Activated naive CD8-positive, alpha-beta T cell treated with anti-CD3 and anti-CD28 coated beads, Interleukin-2, amount 10 ng/mL, durations not matched to agents 7 days and 5 days (primary cell): ENCODE data around the gene NGDN. TPM values are rescaled to one million over a fixed set of nuclear protein-coding genes. Genes with fewer than 3 reads are reported as not detected.

ENCODE experiments used
- ATAC-seq: fragments of 150-1000 bp; cut with Tn5 transposase; one replicate; pipeline ENCODE4 v1.10.0; 2021; ENCODE audit warnings: low read depth, moderate library complexity
- POLR2A ChIA-PET: fragments of 350-600 bp; sonication (Branson Sonifier 250); formaldehyde crosslinking; loops from one replicate; lab custom pipeline; 2021; ENCODE audit warnings: antibody characterized with exemption; lab: Charles Lee
- DNase-seq: peaks from one replicate; pipeline ENCODE4 v3.0.0; 2021
- H3K27ac Mint-ChIP-seq: one replicate; pipeline ENCODE4 v1.8.0; 2022; ENCODE audit warnings: mild to moderate bottlenecking, mixed read lengths
- H3K27me3 Mint-ChIP-seq: one replicate; pipeline ENCODE4 v1.8.0; 2022; ENCODE audit warnings: mild to moderate bottlenecking, moderate library complexity, mixed read lengths
- H3K36me3 Mint-ChIP-seq: one replicate; pipeline ENCODE4 v1.8.0; 2021; ENCODE audit warnings: mild to moderate bottlenecking, mixed read lengths
- H3K4me1 Mint-ChIP-seq: one replicate; pipeline ENCODE4 v1.8.0; 2021; ENCODE audit warnings: mixed read lengths
- H3K4me3 Mint-ChIP-seq: one replicate; pipeline ENCODE4 v1.8.0; 2022; ENCODE audit warnings: mild to moderate bottlenecking, moderate library complexity, mixed read lengths
- H3K9me3 Mint-ChIP-seq: one replicate; pipeline ENCODE4 v1.8.0; 2021; ENCODE audit warnings: mixed read lengths
- total RNA-seq, 2 experiments: library from RNA; stranded (reverse); gene quantifications; one replicate each; pipeline ENCODE4 v1.2.3, GENCODE V29; 2021

NGDN gene
- total RNA-seq, 2 experiments from 2014 or later = 48.0 to 50.8 TPM

DNA sequence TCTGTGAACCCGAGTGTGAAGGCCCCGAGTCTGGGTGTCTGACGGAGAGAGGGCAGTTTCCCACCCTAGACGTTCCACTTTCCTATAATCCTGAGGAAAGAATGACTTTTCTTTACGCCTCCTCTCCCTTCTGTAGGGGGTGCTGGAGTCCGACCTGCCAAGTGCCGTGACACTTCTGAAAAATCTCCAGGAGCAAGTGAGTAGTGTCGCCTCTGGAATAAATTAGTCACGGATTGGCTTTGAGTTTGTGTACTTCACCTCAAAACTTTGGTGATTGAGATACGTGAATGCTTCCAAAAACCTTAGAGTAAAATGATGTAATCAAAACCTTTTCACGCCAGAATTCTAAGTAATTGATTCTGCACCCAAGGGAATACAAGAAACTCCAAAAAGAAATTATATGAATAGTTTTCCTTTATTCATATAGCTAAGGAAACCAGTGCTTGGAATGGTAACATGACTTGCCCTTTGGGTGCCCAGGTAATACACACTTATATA lies 452 bp downstream of the NGDN start:
- Mint-ChIP-seq H3K27me3 (no peaks in the 10 kb centered on the region), H3K36me3 (peaks cover 11% of the 10 kb centered on the region), H3K4me1 (peaks cover 7% of the 10 kb centered on the region), H3K27ac (no peak overlapping the region), H3K4me3 (no peak overlapping the region), H3K9me3 (no peaks in the 10 kb centered on the region)
- DNase-seq (no peak), ATAC-seq (peak; percentile 7)
- POLR2A ChIA-PET = interaction anchor here (1.0 kb wide), 2 partner anchors 8 to 148 kb away, joined by 3 to 4 read pairs; no protein-coding TSS in a partner anchor

DNA sequence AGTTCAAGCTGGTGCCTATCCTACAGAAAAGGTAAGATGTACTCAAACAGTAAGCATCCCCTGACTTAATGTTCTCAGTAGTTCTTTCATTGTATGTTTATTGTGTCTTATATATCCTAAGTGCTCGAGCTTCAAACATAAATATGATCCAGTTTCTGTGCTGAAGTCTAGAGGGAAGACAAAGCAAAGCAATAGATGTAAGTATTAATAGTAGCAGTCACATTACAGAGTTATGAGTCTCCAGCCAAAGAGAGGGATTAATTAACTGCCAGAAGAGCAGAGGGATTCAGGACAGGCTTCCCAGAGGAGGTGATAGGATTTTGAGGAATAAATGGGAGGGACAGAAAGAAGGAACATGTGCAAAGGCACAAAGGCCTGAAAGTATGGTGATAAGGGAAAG lies 1.4 kb downstream of the NGDN start:
- Mint-ChIP-seq H3K27me3 (no peaks in the 10 kb centered on the region), H3K4me1 (peaks cover 7% of the 10 kb centered on the region), H3K36me3 (peaks cover 12% of the 10 kb centered on the region), H3K27ac (peak overlapping the region; percentile 38), H3K4me3 (no peak overlapping the region), H3K9me3 (no peaks in the 10 kb centered on the region)
- POLR2A ChIA-PET = interaction anchor here (0.7 kb wide), 1 partner anchor 351 kb away, joined by 3 read pairs; no protein-coding TSS in a partner anchor
- no peak for DNase-seq
- ATAC-seq = no peak

DNA sequence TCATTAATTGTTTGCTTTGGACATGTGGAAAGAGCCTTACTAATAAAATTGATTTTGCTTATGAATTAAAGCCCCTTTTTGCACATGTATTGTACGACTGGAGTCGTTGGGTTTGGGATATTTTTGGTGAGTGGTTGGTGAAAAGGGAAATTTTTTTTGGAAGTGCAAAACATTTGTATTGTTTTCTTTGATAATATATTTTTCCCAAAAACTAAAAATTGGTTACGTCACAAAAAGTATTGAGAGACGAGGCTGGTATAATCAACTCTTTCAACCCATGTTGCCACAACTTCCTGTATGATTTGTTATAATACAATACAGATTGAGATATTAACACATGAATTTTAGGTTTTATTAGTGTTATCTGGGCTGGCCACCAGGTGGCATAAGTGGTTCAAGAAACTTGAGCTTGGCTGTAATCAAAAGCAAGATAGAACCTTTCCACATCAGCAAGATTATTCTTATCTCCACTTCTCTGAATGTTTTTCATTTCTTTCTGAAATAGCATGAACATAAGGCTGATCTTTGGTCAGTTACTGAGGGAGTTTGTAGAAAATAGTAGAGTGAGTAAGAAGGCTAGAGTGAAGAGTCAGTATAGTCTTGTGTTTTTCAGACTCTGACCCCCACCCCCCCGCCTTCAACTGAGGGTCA lies 8.7 kb downstream of the NGDN start:
- peak; percentile 60 for ATAC-seq
- DNase-seq = peak; percentile 53
- Mint-ChIP-seq H3K4me3 (no peak overlapping the region), H3K4me1 (peaks cover 3% of the 10 kb centered on the region), H3K9me3 (no peaks in the 10 kb centered on the region), H3K27me3 (no peaks in the 10 kb centered on the region), H3K27ac (no peak overlapping the region), H3K36me3 (peaks cover 14% of the 10 kb centered on the region)
- POLR2A ChIA-PET = interaction anchor here (0.6 to 2.1 kb wide), 7 partner anchors 9 to 85 kb away, joined by 3 to 11 read pairs (median 7); partner anchors contain the start of genes NGDN and THTPA

DNA sequence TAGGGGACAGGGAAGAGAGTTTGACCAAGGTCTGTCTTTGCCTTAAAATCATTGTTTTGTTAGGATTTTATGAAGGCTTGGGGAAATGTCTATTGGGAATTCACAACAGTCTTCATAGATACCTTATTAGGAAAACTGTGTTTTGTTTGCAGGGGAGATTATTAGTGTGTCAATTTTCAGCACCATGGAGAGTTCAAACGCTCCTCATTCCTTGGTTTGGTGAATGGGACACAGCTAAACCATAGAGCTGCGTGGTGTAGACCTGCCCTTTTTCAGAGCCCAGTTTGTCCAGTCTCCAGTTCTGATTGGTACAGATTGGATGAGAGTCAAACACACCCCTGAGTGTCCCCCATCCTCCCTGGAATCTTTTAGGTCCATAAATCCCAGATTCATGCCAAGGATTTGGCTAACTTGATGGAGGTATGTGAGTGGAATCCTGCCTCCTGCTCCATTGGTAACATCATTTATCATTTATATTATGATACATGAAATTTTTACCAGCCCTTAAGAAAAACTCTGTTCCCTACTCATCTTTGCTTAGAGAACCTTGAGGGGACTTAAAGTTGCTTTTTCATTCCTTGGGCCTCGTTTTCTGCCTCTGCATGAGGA lies 12.0 kb downstream of the NGDN start:
- ATAC-seq (no peak), DNase-seq (no peak)
- Mint-ChIP-seq H3K27ac (no peak overlapping the region), H3K4me1 (peaks cover 12% of the 10 kb centered on the region), H3K9me3 (no peaks in the 10 kb centered on the region), H3K36me3 (peaks cover 8% of the 10 kb centered on the region), H3K27me3 (no peaks in the 10 kb centered on the region), H3K4me3 (no peak overlapping the region)
- POLR2A ChIA-PET = no interaction called here

DNA sequence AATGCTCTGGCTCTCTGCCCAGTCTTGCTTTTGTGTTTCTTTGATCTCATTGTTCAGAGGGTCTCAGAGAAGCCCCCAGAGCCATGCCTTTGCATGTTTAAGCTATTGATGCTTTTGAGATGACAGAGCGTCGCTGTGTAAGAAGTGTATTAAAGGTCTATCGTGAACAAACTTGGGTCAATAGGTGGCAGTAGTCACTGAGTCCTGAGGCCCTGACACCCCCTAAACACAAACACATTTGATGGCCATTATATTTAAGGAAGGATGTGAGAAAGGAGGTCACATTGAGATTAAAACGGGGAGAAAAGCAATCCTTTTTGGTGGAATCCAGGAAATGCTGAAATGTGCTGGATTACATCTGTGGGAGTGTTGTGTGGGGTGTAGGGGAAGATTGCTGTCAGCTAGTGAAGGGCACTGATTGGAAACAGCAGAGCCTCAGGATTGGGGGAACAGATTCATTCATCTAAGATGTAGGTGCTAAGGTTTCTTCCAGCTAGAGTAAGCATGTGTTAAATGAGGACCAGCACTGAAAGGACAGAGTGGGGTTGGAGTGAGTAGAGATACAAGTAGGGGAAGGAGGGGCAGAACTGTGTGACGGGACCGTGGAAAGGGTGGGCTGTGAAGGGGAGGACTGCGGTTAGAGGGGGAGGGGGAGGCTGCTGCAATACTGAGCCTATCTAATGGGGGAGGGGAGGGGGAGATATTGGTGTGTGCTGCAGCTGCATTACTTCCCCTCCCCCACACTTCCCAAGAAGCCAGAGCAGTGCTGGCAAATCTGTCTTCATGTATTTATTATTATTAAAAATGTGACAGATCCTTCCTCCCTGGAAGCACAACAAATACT lies 12.7 kb downstream of the NGDN start:
- no peak overlapping the region for H3K4me3 Mint-ChIP-seq
- no peak for ATAC-seq
- H3K36me3 Mint-ChIP-seq = peaks cover 5% of the 10 kb centered on the region
- peaks cover 12% of the 10 kb centered on the region for H3K4me1 Mint-ChIP-seq
- H3K27me3 Mint-ChIP-seq = no peaks in the 10 kb centered on the region
- H3K27ac Mint-ChIP-seq = no peak overlapping the region
- no peaks in the 10 kb centered on the region for H3K9me3 Mint-ChIP-seq
- DNase-seq = no peak
- POLR2A ChIA-PET = no interaction called here

DNA sequence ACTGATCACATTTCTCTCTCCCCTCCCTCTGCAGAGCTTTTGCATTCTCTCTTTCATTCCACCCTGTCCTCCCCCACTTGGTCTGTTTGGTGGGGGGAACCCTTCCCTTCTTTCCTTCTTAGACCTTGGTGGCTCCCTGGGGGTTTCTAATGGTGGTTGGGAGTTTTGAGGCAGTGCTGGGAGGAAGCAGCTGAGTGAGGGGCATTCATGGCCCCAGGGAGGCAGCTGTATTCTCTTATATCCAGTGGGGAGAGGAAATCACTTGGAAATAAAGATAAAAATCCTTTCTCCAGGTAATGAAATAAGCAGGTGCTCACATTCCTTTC lies 13.3 kb downstream of the NGDN start:
- DNase-seq (no peak), ATAC-seq (no peak)
- H3K4me1 Mint-ChIP-seq = peaks cover 11% of the 10 kb centered on the region
- H3K27ac Mint-ChIP-seq = no peak overlapping the region
- H3K27me3 Mint-ChIP-seq = no peaks in the 10 kb centered on the region
- H3K4me3 Mint-ChIP-seq = no peak overlapping the region
- peaks cover 3% of the 10 kb centered on the region for H3K36me3 Mint-ChIP-seq
- H3K9me3 Mint-ChIP-seq = no peaks in the 10 kb centered on the region
- POLR2A ChIA-PET = no interaction called here

DNA sequence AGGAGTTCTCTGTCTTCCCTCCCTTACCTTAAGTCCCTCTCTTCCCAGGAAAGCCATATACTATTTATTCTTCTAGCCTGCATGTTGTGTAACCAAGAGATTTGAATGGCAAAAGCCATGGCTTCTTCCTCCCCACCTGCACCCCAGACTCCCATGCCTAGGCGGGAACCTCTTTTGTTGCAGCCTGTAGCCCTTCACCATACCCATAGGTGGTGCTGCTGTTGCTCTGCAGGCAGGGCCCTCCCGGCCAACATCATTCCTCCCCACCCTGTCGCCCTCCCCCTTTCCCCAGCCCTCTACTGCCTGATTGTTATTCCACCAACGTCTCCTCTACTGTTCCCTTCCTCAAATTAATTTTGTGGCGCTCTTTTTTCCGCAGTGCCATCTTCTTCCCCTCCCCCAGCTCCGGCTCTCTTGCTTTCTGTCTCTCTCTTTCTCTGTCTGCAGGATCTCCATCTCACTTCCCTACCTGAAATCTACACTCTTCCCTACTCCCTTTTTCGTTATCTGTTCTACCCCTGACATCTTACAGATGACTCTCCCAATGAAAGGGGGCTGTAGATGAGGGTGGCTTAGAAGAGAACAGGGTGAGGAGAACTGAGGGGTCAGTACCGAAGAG lies 13.8 kb downstream of the NGDN start:
- ATAC-seq (peak; percentile 72), DNase-seq (no peak)
- Mint-ChIP-seq H3K9me3 (no peaks in the 10 kb centered on the region), H3K4me3 (no peak overlapping the region), H3K27me3 (no peaks in the 10 kb centered on the region), H3K36me3 (peaks cover 1% of the 10 kb centered on the region), H3K27ac (no peak overlapping the region), H3K4me1 (peaks cover 10% of the 10 kb centered on the region)
- POLR2A ChIA-PET = no interaction called here

DNA sequence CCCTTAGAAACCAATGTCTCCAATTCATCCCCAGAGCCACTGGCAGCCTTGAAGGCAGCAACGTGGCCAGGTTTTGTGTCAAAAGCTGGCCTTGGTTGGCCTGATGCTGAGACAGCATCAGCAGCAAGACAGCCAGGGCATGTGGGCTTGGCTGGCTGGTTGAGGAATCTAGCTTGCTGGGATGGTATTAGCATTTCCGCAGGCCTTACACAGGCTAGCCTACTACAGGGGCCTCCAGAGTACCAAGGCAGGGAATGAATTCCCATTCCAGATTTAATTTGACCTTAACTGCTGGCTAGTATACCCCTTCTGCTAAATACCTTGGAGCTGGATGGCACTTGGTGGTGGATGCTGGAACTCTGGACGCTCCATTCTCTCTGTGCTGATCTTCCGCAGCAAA lies 15.8 kb downstream of the NGDN start:
- H3K4me3 Mint-ChIP-seq = no peak overlapping the region
- POLR2A ChIA-PET = no interaction called here
- H3K27ac Mint-ChIP-seq = no peak overlapping the region
- DNase-seq (no peak), ATAC-seq (no peak)
- H3K9me3 Mint-ChIP-seq = no peaks in the 10 kb centered on the region
- H3K27me3 Mint-ChIP-seq = no peaks in the 10 kb centered on the region
- H3K4me1 Mint-ChIP-seq = peaks cover 9% of the 10 kb centered on the region
- H3K36me3 Mint-ChIP-seq = no peaks in the 10 kb centered on the region

DNA sequence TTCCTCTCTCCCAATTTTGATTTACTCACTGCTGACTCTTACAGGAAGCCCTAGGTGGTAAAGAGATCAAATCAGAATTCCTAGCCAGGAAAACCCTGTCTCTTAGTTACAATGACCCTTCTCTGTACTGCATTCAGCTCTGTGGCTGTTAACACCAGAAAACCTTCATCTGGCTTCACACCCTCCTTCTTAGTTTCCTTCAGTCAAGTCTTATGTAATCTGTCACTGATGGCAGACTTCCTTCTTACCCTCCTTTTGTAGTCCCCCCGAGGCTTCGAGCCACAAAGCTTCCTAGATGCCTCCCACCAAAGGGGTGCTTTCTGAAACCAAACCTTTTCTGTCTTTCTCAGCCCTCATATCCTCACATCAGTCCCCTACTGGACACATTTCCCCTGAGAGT lies 16.5 kb downstream of the NGDN start:
- Mint-ChIP-seq H3K9me3 (no peaks in the 10 kb centered on the region), H3K27ac (no peak overlapping the region), H3K36me3 (no peaks in the 10 kb centered on the region), H3K27me3 (no peaks in the 10 kb centered on the region), H3K4me3 (no peak overlapping the region), H3K4me1 (peaks cover 9% of the 10 kb centered on the region)
- POLR2A ChIA-PET = interaction anchor here (1.6 kb wide), 1 partner anchor 11 kb away, joined by 4 read pairs; no protein-coding TSS in a partner anchor
- ATAC-seq = no peak
- no peak for DNase-seq

DNA sequence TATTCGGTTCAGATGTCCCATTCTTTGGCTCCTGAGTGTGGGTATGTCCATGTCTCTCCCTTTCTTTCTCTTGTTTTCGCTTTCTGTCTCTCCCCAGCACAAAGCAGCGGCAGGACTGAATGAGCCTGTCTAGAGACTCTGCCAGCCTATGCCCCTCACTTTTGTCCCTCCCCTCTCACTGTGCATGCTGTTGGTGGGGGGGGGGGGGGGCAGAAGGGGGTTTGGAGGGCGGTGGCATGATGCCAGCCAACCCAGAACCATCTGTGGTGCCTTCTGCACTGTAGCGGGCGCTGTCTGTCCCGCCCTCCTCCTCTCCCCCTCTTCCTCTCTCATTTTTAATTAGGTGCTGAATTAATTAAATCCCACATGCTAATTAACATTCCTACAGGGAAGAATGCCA lies 17.7 kb downstream of the NGDN start:
- no peak for ATAC-seq
- Mint-ChIP-seq H3K4me1 (peaks cover 9% of the 10 kb centered on the region), H3K4me3 (no peak overlapping the region), H3K9me3 (no peaks in the 10 kb centered on the region), H3K27ac (no peak overlapping the region), H3K27me3 (no peaks in the 10 kb centered on the region), H3K36me3 (no peaks in the 10 kb centered on the region)
- POLR2A ChIA-PET = interaction anchor here (1.6 kb wide), 1 partner anchor 9 kb away, joined by 4 read pairs; no protein-coding TSS in a partner anchor
- no peak for DNase-seq

DNA sequence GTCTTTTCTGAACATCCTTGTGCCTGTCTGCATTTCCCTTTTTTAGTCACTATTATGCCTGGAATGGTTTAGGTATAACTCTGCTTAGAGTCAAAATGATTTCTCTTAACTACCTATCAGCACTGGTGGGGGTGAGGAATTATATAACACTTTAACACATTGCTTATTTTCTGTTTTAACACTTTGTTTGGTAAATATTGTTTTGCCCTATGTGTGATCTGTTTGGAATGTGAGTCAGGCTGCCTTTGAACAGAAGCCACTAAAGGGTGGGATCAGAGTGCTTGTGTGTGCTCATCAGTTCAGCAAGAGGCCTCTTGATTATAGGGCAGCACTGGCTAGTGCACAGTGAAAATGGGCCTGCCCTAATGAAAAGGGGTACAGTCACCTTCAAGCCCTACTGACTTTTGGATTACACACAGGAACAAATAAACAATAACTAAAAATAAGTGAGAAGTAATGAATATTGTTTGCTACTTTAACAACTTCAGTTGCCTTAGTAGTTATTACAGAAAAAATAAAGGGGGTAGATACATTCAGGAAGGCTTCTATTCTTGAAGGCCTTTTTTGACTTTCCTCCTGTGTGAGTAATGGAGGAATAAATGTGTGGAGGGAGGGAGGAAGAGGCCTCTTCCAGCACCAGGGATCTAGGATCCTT lies 23.2 kb downstream of the NGDN start:
- Mint-ChIP-seq H3K36me3 (no peaks in the 10 kb centered on the region), H3K27me3 (no peaks in the 10 kb centered on the region), H3K4me1 (no peaks in the 10 kb centered on the region), H3K4me3 (no peak overlapping the region), H3K9me3 (no peaks in the 10 kb centered on the region), H3K27ac (no peak overlapping the region)
- POLR2A ChIA-PET = no interaction called here
- ATAC-seq (no peak), DNase-seq (no peak)

DNA sequence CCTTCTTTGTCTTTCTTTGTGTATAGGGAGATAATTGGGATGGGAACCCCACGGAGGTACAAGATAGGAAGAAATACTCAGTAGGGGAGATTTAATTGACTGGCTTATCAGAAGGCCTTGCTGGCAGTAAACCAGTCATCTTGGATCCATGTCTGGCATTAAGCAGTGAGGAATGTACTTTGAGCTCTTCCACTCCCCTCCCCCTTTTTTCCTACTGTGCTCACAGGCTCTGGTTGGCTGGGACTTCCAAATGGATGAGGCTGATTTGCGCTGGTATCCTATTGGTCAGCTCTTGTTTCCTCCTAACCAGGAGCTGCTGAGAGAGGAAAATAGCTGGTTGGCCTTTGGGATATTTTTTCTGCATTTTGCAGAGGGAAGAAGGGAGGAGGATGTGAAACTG lies 24.7 kb downstream of the NGDN start:
- H3K36me3 Mint-ChIP-seq = no peaks in the 10 kb centered on the region
- ATAC-seq (no peak), DNase-seq (no peak)
- H3K9me3 Mint-ChIP-seq = no peaks in the 10 kb centered on the region
- H3K27ac Mint-ChIP-seq = no peak overlapping the region
- H3K4me3 Mint-ChIP-seq = no peak overlapping the region
- POLR2A ChIA-PET = no interaction called here
- no peaks in the 10 kb centered on the region for H3K4me1 Mint-ChIP-seq
- no peaks in the 10 kb centered on the region for H3K27me3 Mint-ChIP-seq
